Right cardiac atrium (tissue), 5 donors: ENCODE data around the gene PDE4D. TPM values are rescaled to one million over a fixed set of nuclear protein-coding genes. Genes with fewer than 3 reads are reported as not detected.
"Not testable (repeated sequence)": the region's sequence is repeated elsewhere in the genome, so short reads cannot be mapped to it uniquely, and the experiment has no call there.

Source experiments
- ATAC-seq, 2 donors: fragments of 200-7000 bp; cut with Tn5 transposase; one replicate each; pipeline versions ENCODE4 v1.8.0 to v1.9.1; 2020; ENCODE audit warnings: moderate library complexity in 2 of 2, mild to moderate bottlenecking in 1 of 2
- DNase-seq, 3 donors: peaks; one replicate each; pipeline ENCODE4 v3.0.0-alpha.2; 2020
- H3K27ac ChIP-seq: one replicate; pipeline ENCODE4 v1.5.1; 2013; ENCODE audit warnings: mild to moderate bottlenecking, low read length, control low read depth, moderate library complexity
- H3K27me3 ChIP-seq: one replicate; pipeline ENCODE4 v1.6.1; 2013; ENCODE audit not compliant: control insufficient read depth, insufficient read depth
- H3K4me1 ChIP-seq: one replicate; pipeline ENCODE4 v1.6.1; 2013; ENCODE audit warnings: low read length; ENCODE audit not compliant: control insufficient read depth, insufficient read depth
- H3K4me3 ChIP-seq: one replicate; pipeline ENCODE4 v1.5.1; 2013; ENCODE audit warnings: low read length, control low read depth
- H3K9me3 ChIP-seq: one replicate; pipeline ENCODE4 v1.6.1; 2013; ENCODE audit warnings: low read length; ENCODE audit not compliant: control insufficient read depth
- WGBS: extraction: QIAGEN DNeasy Blood & Tissue Kit; methylation state at CpG from one replicate; pipeline ENCODE4 v1.1.7; 2013; 5-methylcytosine and 5-hydroxymethylcytosine counted together
- intact Hi-C, 4 donors: fragments of 100-400 bp; cut with DNase I; formaldehyde crosslinking; loops; one replicate each; pipeline versions ENCODE4 v1.11.0 to v1.14.0; 2022 to 2023
- polyA plus RNA-seq: library from polyadenylated mRNA; stranded (reverse); fragments of 200-250 nt; gene quantifications from one replicate; pipeline ENCODE4 v1.2.3, GENCODE V29; 2013
- total RNA-seq, 4 donors: library from RNA; stranded (reverse); fragmentation: NEBNext Ultra II Directional; extraction: Animal tissue kit (Norgen Biotek cat#: 25700); gene quantifications; one replicate each; pipeline ENCODE4 v1.2.1, GENCODE V29; 2021
- donor health status: healthy with polysubstance abuse.
- donor health status: DM: no; HTN: yes; CAD: no.
- donor health status: DM: no; HTN: no; CAD: no.
- donor health status: DM: no; HTN: yes; CAD: no; lungs with severe emphysema.
- donor health status: DM: yes; HTN: yes; CAD: no.

Gene PDE4D
- total and polyA plus RNA-seq, 5 donors = 13.2 to 104 (median 38.8) TPM

DNA sequence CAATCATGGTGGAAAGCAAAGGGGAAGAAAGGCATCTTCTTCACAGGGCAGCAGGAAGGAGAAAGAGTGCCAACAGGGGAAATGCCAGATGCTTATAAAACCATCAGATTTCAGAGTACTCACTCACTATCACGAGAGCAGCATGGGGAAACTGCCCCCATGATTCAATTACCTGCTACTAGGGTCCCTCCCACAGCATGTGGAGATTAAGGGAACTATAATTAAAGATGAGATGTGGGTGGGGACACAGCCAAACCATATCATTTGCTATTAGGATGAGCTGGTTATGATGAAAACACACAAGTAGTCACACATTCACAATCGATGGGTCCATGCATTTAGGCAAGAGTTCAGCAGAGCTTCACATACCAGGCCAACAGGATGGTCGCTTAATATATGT is 469.0 kb downstream of the PDE4D start:
- H3K27me3 ChIP-seq = no peaks in the 10 kb centered on the region
- intact Hi-C loops = no loop called here
- H3K27ac ChIP-seq = no peak overlapping the region
- ATAC-seq (no peak), DNase-seq (no peak)
- no peak overlapping the region for H3K4me3 ChIP-seq
- H3K4me1 ChIP-seq = no peaks in the 10 kb centered on the region
- H3K9me3 ChIP-seq = no peaks in the 10 kb centered on the region
- WGBS = 88% methylated on average over 3 of the region's 3 CpGs

DNA sequence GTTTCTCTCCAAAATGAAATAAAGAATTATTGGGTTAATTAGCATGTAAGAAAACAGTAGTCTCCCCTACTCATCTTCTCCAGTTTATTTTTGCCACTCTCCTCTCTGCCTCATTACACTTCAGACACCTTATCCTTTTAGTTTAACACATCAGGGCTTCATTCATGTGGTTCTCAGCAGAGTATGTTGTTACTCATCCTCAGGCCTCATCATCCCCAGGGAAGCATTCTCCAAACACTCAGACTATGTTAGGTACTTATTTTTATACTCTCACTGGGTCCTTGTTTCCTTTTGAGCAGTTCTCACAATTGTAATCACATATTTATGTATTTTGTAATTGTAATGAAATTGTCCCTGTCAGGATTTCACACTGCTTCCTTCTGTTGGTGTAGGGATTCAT is 470.5 kb downstream of the PDE4D start:
- Histone ChIP-seq H3K27ac (no peak overlapping the region), H3K4me3 (no peak overlapping the region), H3K27me3 (no peaks in the 10 kb centered on the region), H3K9me3 (no peaks in the 10 kb centered on the region), H3K4me1 (no peaks in the 10 kb centered on the region)
- no peak for ATAC-seq
- no peak for DNase-seq
- intact Hi-C loops = no loop called here

DNA sequence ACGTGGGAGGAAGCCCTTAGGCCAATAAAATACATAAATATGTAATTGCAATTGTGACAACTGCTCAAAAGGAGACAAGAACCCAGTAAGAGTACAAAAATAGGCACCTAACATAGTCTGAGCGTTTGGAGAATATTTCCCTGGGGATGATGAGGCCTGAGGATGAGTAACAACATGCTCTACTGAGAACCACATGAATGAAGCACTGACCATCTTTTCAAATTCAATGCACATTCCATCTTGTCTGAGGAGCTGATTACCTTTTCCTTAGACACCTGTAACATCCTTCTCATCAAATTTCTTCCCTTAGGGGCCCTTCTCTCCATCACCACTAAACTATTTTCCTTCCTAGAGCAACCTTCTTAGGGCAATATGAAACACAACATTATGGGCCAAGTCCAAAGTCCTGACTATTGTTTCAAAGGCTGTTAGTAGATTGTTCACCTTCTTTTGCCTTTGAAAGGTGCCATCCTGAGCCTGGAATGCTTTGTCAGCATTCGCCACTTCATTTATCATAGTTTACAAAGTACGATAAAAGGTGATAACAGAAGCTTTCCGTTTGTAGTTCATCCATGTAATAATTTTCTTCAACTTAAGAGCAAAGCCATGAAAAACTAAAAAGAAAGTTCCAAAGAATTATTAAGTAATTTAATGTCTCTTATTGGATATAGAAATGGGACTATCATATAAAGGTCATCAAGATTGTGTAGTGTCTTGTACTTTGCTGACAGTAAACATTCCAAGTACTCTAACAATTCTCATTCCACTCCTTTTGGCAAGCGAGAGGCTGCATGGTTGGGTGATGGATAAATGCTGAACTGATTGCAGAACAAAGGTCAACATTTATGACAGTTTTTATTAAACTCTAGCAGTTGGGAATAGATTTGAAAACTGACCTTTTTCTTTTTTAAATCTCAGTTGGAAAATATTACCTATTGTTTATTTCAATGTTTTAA is 471.3 kb downstream of the PDE4D start:
- no peaks in the 10 kb centered on the region for H3K4me1 ChIP-seq
- no peak for ATAC-seq
- 67% methylated on average over 6 of the region's 6 CpGs for WGBS
- H3K9me3 ChIP-seq = no peaks in the 10 kb centered on the region
- no peak for DNase-seq
- H3K27ac ChIP-seq = no peak overlapping the region
- H3K27me3 ChIP-seq = no peaks in the 10 kb centered on the region
- intact Hi-C loops = no loop called here
- no peak overlapping the region for H3K4me3 ChIP-seq

DNA sequence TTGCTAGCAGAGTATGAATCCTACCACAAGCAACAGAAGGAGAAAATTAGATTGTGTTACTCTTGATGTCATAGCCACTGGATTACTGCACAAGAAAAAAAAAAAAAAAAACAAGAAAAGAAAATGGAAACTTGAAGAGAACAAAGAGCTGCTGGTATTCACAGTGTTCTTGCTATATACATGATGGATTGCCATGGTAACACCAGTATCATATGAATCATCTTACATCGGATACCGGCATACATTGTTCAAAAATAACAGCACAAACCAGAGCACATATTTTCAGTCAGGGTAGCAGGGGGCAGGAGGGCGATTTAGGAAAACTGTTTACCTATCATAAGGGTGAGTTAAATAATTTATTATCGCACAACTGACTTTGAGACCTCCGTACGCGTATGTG is 472.9 kb downstream of the PDE4D start:
- Histone ChIP-seq H3K27me3 (no peaks in the 10 kb centered on the region), H3K9me3 (no peaks in the 10 kb centered on the region), H3K27ac (no peak overlapping the region), H3K4me1 (no peaks in the 10 kb centered on the region), H3K4me3 (no peak overlapping the region)
- intact Hi-C loops = no loop called here
- no peak for ATAC-seq
- 95% methylated on average over 7 of the region's 7 CpGs for WGBS
- no peak for DNase-seq

DNA sequence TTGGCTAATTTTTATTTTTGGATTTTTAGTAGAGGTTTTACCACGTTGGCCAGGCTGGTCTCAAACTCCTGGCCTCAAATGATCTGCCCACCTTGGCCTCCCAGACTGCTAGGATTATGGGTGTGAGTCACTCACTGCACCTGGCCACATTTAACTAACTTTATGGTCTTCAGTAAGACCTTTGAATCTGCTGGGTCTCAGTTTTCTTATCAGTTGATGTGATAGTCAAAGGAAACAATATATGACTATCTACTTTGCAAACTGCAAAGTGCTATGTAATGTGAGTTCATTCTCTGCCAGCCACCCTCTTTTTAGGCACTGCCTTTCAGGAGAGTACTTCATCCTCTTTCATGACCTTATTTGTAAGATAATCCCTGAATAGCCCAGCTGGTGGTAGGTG is 474.7 kb downstream of the PDE4D start:
- intact Hi-C loops = no loop called here
- WGBS = 63% methylated on average over 1 of the region's 1 CpG
- ATAC-seq = no peak
- Histone ChIP-seq H3K27me3 (no peaks in the 10 kb centered on the region), H3K9me3 (no peaks in the 10 kb centered on the region), H3K27ac (no peak overlapping the region), H3K4me1 (no peaks in the 10 kb centered on the region), H3K4me3 (no peak overlapping the region)
- no peak for DNase-seq

DNA sequence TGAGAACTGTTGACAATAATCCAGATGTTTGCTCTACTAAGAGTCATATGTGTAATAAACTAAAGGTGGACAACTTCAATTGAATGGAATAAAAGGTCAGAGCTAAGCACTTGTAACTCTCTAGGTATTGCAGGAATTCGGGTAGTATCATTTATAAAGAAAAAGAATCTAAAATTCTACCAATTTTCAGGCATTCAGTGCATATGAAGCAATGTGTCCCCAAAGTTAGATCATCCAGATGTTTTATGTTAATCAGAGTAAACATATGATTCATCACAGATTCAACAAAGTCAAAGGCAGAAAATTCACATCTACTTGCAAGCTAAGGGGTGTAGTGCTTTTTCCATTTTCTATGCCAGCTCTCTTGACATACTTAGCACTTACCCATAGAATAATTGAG is 477.1 kb downstream of the PDE4D start:
- DNase-seq = no peak
- Histone ChIP-seq H3K27ac (no peak overlapping the region), H3K27me3 (no peaks in the 10 kb centered on the region), H3K4me3 (no peak overlapping the region), H3K9me3 (no peaks in the 10 kb centered on the region), H3K4me1 (no peaks in the 10 kb centered on the region)
- 80% methylated on average over 1 of the region's 1 CpG for WGBS
- ATAC-seq = no peak
- intact Hi-C loops = no loop called here

DNA sequence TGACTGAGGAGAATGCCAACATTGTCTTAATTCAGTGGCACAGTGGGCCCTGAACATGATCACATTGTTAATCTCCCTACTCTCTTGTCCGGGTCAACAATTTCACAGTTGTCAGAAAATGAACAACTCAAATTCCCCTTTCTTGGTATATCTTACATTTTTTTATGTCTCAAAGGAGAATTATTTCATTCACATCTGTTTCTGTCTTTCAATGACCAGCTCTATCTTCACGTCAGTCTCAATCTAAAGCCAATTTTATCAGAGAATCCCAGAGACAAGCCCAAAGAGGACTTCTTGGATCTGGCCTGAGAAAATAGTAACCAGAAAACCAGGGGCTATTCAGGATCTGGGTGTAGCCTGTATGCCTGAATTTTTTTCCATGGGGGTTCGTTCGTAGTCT is 477.5 kb downstream of the PDE4D start:
- no peak overlapping the region for H3K27ac ChIP-seq
- DNase-seq = no peak
- 63% methylated on average over 4 of the region's 4 CpGs for WGBS
- intact Hi-C loops = no loop called here
- H3K9me3 ChIP-seq = no peaks in the 10 kb centered on the region
- H3K4me1 ChIP-seq = no peaks in the 10 kb centered on the region
- H3K4me3 ChIP-seq = no peak overlapping the region
- no peaks in the 10 kb centered on the region for H3K27me3 ChIP-seq
- no peak for ATAC-seq

DNA sequence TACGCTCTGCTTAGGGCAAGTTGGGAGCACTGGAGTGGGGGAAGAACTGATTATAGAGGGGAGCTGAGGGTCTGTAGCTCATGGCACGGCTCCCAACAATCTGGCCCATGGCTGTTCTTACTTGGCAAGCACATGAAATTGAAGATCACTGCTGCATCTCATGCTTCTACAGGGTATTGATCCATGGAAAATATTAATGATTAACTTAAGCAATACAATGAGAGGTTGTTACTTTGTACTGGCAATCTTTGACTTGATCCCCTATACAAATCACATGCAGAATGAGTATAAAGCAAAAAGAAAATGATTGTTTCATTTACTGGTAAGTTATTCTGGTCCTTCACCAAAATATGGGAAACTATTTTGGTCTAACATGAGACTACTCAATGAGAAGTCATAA is 481.1 kb downstream of the PDE4D start:
- Histone ChIP-seq H3K4me1 (no peaks in the 10 kb centered on the region), H3K4me3 (no peak overlapping the region), H3K9me3 (peaks cover 3% of the 10 kb centered on the region), H3K27ac (no peak overlapping the region), H3K27me3 (no peaks in the 10 kb centered on the region)
- 71% methylated on average over 2 of the region's 2 CpGs for WGBS
- intact Hi-C loops = no loop called here
- DNase-seq = no peak
- ATAC-seq = no peak

DNA sequence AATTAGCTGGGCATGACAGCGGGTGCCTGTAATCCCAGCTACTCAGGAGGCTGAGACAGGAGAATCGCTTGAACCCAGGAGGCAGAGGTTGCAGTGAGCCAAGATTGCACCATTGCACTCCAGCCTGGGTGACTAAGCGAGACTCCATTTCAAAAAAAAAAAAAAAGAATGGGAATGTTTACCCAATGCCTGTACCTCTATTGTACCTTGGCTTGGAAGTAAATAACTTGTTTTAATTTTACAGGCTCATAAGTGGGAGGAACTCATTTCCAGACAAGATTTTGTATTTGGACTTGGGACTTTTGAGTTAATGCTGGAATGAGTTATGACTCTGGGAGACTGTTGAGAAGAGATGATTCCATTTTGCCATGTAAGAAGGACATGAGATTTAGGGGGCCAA is 484.5 kb downstream of the PDE4D start:
- ATAC-seq, intact Hi-C loops, DNase-seq, H3K27me3 ChIP-seq, H3K4me1 ChIP-seq, H3K9me3 ChIP-seq, H3K4me3 ChIP-seq, H3K27ac ChIP-seq: not testable (repeated sequence)
- 95% methylated on average over 3 of the region's 3 CpGs for WGBS

DNA sequence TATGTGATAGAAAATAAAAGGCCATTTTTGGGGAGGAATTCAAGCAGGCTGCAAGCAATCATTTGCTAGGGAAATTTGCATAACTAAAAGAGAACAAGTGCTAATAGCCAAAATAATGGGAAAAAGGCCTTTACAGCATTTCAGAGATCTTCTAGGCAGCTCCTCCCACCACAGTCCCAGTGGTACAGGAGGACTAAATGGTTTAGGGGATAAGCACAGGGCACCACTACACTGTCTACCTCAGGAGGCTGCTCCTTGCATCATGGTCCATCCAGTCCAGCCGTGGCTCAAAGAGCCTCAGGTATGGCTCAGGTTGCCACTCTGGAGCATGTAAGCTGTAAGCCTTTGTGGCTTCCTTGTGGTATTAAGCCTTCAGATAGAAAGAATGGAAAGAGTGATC is 485.6 kb downstream of the PDE4D start:
- H3K27ac ChIP-seq = no peak overlapping the region
- WGBS = 98% methylated on average over 1 of the region's 1 CpG
- ATAC-seq = no peak
- no peaks in the 10 kb centered on the region for H3K4me1 ChIP-seq
- H3K4me3 ChIP-seq = no peak overlapping the region
- peaks cover 5% of the 10 kb centered on the region for H3K9me3 ChIP-seq
- intact Hi-C loops = no loop called here
- no peaks in the 10 kb centered on the region for H3K27me3 ChIP-seq
- DNase-seq = no peak

DNA sequence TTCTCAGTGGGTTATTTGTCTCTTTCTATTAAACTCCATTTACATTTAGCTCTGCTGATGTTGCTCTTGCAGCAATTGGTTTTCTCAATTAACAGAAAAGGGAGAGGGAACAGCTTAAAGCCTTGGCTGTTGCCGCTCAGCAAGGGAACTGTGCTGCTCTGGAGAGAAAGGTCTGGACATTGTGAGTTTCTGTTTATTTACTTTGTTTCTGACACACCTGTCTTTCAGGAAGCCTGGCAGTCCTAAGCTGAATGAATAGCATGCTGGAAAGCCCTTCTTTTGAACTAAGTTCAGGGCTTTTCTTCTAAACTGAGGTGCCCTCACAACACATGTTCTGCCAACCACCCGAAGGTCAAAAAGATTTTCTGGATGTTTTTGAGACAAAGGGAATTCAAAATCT is 491.9 kb downstream of the PDE4D start:
- DNase-seq = no peak
- Histone ChIP-seq H3K27ac (no peak overlapping the region), H3K27me3 (no peaks in the 10 kb centered on the region), H3K4me3 (no peak overlapping the region), H3K9me3 (peaks cover 2% of the 10 kb centered on the region), H3K4me1 (no peaks in the 10 kb centered on the region)
- 40% methylated on average over 2 of the region's 2 CpGs for WGBS
- intact Hi-C loops = no loop called here
- no peak for ATAC-seq
